ENCODE data around the gene MCF2L.

MCF2L gene

GRCh38 chr13:112976526-112976925, 7.5 kb downstream of the MCF2L start:
- no peak overlapping the region for H3K27ac ChIP-seq

GRCh38 chr13:112977091-112977490, 8.1 kb downstream of the MCF2L start:
- H3K27ac ChIP-seq: no peak overlapping the region
- DNase-seq (ENCODE audit: low spot score): no peak

More at GRCh38 chr13:112976526-112976925, 7.5 kb downstream of the MCF2L start:
- DNase-seq (ENCODE audit: low spot score): no peak
- no peak overlapping the region for H3K4me3 ChIP-seq
- no peak for TF ChIP-seq CTCF (IDR thresholded peaks at IDR 0.05)

GRCh38 chr13:112977525-112977924, 8.5 kb downstream of the MCF2L start:
- Histone ChIP-seq H3K27ac (peak overlapping the region in 1 of 2 donors; percentile 69), H3K4me3 (no peak overlapping the region)
- no peak for TF ChIP-seq CTCF (IDR thresholded peaks at IDR 0.05)
- no peak for DNase-seq (ENCODE audit: low spot score)

More at GRCh38 chr13:112977091-112977490, 8.1 kb downstream of the MCF2L start:
- no peak for TF ChIP-seq CTCF (IDR thresholded peaks at IDR 0.05)
- no peak overlapping the region for H3K4me3 ChIP-seq

- Histone ChIP-seq H3K27ac (peak overlapping the region in 1 of 2 donors; percentile 69), H3K4me3 (peak overlapping the region; percentile 56)
- no peak for DNase-seq (ENCODE audit: low spot score)
These were observed 9.8 kb downstream of the MCF2L start for GRCh38 chr13:112978561-112979405.

GRCh38 chr13:112979406-112979902, 10.4 kb downstream of the MCF2L start:
- peak overlapping the region; percentile 56 for H3K4me3 ChIP-seq
- DNase-seq (ENCODE audit: low spot score): no peak
- H3K27ac ChIP-seq: peak overlapping the region in 1 of 2 donors; percentile 51
- TF ChIP-seq CTCF (IDR thresholded peaks at IDR 0.05): no peak

More at GRCh38 chr13:112978561-112979405, 9.8 kb downstream of the MCF2L start:
- TF ChIP-seq CTCF (IDR thresholded peaks at IDR 0.05): no peak

- TF ChIP-seq CTCF (IDR thresholded peaks at IDR 0.05): no peak
- no peak for DNase-seq (ENCODE audit: low spot score)
- H3K27ac ChIP-seq: peak overlapping the region in 1 of 2 donors; percentile 51
- peak overlapping the region; percentile 56 for H3K4me3 ChIP-seq
These were observed 11.4 kb downstream of the MCF2L start for GRCh38 chr13:112980434-112980833.
